ENCODE measurements around the gene VWA3B.
"Not testable (repeated sequence)": the region's sequence is repeated elsewhere in the genome, so short reads cannot be mapped to it uniquely, and the experiment has no call there.

Gene VWA3B

DNA sequence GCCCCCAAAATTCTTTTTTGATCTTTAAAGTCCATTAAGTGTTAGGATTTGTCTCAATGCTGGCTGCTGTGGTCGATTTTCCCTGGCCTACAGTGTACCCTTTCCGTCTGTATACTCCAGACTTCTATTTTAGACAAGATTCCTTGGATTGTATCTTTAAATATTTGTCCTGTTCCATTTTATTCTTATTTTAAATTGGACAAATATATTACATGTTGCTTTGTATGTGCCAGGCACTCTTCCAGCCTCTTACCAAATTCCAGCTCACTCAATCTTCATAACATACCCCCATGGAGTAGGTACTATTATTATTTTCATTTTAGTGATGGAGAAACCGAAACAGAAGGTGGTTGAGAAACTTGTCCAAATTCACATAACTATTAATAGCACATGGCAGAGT, 58.1 kb downstream of the VWA3B start:
- H3K4me1 ChIP-seq (ENCODE audit: control insufficient read depth, insufficient read depth, low read length): no peaks in the 10 kb centered on the region
- H3K9ac ChIP-seq (ENCODE audit: low read length): no peak overlapping the region
- no peaks in the 10 kb centered on the region for H3K27me3 ChIP-seq (ENCODE audit: control insufficient read depth, insufficient read depth, low read length)
- no peak overlapping the region for H3K4me3 ChIP-seq (ENCODE audit: low read length)
- H3K36me3 ChIP-seq (ENCODE audit: control insufficient read depth, insufficient read depth, low read length): no peaks in the 10 kb centered on the region
- H3K9me3 ChIP-seq (ENCODE audit: control insufficient read depth, low read length): no peaks in the 10 kb centered on the region

DNA sequence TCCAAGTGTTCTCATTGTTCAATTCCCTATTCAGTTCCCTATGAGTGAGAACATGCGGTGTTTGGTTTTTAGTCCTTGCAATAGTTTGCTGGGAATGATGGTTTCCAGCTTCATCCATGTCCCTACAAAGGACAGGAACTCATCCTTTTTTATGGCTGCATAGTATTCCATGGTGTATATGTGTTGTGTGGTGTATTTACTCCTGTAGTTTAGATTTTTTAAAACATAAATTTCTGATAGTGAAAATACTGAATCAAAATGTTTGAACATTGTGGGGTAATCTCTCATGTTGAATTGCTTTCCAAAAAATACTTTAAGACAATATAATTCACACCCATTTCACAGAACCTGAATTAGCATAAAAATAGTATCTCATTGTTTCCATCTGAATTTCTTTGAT, 60.9 kb downstream of the VWA3B start:
- H3K27me3 ChIP-seq (ENCODE audit: control insufficient read depth, insufficient read depth, low read length); H3K9ac ChIP-seq (ENCODE audit: low read length); H3K9me3 ChIP-seq (ENCODE audit: control insufficient read depth, low read length); H3K36me3 ChIP-seq (ENCODE audit: control insufficient read depth, insufficient read depth, low read length); H3K4me3 ChIP-seq (ENCODE audit: low read length); H3K4me1 ChIP-seq (ENCODE audit: control insufficient read depth, insufficient read depth, low read length): not testable (repeated sequence)

DNA sequence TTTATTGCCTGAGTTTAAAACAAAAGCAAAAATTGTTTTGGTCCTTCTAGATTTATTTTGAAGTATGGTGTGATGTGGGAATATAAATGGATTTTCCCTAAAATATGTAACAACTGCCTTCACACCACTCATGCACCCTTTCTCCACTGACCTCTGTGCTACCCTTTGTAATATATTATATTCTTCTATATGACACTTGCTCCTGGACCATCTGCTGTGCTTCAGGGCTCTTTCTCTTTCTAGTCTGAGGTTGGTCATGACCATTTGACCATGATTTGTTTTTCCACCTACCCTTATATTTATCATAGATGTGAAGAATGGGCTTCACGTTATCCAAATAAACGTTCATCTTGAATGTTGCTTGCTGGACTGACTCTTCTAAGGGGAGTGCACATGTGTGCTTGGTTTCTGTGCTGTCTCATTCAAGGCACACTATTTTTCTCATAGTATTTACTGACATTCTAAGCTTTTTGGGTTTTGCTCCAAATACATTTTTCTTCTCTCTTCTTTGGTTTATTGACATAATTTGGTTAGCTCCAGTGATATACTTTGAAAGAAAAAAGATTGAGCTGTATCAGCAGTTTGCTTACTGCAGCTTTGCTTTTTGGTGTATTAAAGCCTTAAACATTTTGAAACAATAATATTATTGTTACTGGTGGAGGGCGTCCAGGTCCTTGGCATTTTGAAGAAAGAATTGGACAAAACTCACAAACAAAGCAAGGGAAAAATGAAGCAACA, 61.8 kb downstream of the VWA3B start:
- no peaks in the 10 kb centered on the region for H3K9me3 ChIP-seq (ENCODE audit: control insufficient read depth, low read length)
- H3K4me3 ChIP-seq (ENCODE audit: low read length): no peak overlapping the region
- no peaks in the 10 kb centered on the region for H3K27me3 ChIP-seq (ENCODE audit: control insufficient read depth, insufficient read depth, low read length)
- no peak overlapping the region for H3K9ac ChIP-seq (ENCODE audit: low read length)
- no peaks in the 10 kb centered on the region for H3K4me1 ChIP-seq (ENCODE audit: control insufficient read depth, insufficient read depth, low read length)
- H3K36me3 ChIP-seq (ENCODE audit: control insufficient read depth, insufficient read depth, low read length): no peaks in the 10 kb centered on the region

DNA sequence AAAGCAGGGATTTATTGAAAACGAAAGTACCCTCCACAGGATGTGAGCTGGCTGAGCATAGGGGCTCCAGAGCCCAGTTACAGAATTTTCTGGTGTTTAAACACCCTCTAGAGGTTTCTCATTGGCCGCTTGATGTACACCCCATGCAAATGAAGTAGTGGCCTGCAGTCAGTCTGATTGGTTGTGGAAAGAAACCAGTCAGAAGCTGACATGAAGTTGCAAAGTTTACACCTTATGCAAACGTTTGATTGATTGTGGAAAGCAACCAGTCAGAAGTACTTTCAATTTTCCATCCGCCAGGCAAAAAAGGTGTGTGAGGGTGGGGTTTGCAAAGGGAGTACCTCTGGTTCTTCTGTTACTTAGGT, 62.3 kb downstream of the VWA3B start:
- H3K4me1 ChIP-seq (ENCODE audit: control insufficient read depth, insufficient read depth, low read length): no peaks in the 10 kb centered on the region
- H3K4me3 ChIP-seq (ENCODE audit: low read length): no peak overlapping the region
- no peak overlapping the region for H3K9ac ChIP-seq (ENCODE audit: low read length)
- no peaks in the 10 kb centered on the region for H3K36me3 ChIP-seq (ENCODE audit: control insufficient read depth, insufficient read depth, low read length)
- H3K27me3 ChIP-seq (ENCODE audit: control insufficient read depth, insufficient read depth, low read length): no peaks in the 10 kb centered on the region
- H3K9me3 ChIP-seq (ENCODE audit: control insufficient read depth, low read length): no peaks in the 10 kb centered on the region

DNA sequence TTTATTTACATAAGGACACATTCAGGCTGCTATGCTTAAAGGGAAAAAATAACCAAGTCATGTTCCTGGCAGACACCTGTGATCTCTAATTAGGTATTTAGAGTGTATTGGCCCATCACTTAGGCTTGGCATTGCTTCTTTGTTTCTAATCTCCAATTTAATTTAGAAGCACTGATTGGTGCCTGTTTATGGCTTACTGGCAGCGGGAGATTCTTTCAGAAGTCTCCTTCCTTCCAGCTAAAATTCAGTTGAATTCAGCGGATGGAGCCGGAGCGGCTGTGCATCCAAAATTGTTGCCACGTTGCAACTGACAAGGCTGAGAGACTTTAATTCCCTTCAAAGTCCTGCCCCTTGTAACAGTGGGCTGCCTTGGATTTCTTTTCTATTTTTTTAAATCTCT, 66.5 kb downstream of the VWA3B start:
- Histone ChIP-seq H3K4me1 (ENCODE audit: control insufficient read depth, insufficient read depth, low read length) (no peaks in the 10 kb centered on the region), H3K36me3 (ENCODE audit: control insufficient read depth, insufficient read depth, low read length) (no peaks in the 10 kb centered on the region), H3K9me3 (ENCODE audit: control insufficient read depth, low read length) (no peaks in the 10 kb centered on the region), H3K27me3 (ENCODE audit: control insufficient read depth, insufficient read depth, low read length) (no peaks in the 10 kb centered on the region), H3K9ac (ENCODE audit: low read length) (no peak overlapping the region), H3K4me3 (ENCODE audit: low read length) (no peak overlapping the region)

DNA sequence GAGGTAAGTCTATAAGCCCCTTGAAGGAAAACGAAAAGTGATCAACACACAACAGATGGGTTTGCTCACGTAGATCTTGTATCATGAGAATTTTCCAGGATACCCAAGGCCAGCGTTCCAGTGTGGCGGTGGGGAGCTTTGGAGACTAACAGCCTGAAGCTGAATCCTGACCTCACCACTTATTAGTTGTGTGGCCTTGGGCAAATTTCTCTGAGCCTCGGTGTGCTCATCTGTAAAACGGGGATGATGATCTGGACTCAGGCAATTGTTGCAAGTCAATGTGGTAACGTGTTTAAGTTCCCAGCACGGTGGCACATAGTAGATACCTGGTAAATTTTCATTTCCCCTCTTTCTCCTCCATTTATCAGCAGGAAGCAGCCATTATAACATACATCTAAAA, 68.3 kb downstream of the VWA3B start:
- Histone ChIP-seq H3K9ac (ENCODE audit: low read length) (no peak overlapping the region), H3K4me3 (ENCODE audit: low read length) (no peak overlapping the region), H3K4me1 (ENCODE audit: control insufficient read depth, insufficient read depth, low read length) (no peaks in the 10 kb centered on the region), H3K36me3 (ENCODE audit: control insufficient read depth, insufficient read depth, low read length) (no peaks in the 10 kb centered on the region), H3K27me3 (ENCODE audit: control insufficient read depth, insufficient read depth, low read length) (no peaks in the 10 kb centered on the region), H3K9me3 (ENCODE audit: control insufficient read depth, low read length) (no peaks in the 10 kb centered on the region)

DNA sequence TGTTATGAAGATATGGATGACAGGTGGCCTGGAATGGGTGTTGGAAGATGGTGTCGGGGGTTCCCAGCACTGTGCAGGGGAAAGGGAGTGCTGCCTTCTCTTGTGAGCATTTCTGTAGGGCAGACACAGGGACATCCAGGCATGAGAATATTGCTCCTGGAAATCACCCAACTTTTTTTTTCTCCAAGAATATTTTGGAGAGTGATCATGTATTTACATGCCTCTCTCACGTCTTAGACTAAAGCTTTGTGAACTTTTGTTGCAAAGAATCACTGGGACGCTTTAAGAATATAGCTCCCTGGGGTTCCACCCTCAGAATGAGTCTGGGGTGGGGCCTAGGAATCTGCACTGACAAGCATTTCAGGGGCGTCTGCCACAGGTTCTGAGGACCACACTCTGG, 68.7 kb downstream of the VWA3B start:
- Histone ChIP-seq H3K4me3 (ENCODE audit: low read length) (no peak overlapping the region), H3K4me1 (ENCODE audit: control insufficient read depth, insufficient read depth, low read length) (no peaks in the 10 kb centered on the region), H3K9ac (ENCODE audit: low read length) (no peak overlapping the region), H3K9me3 (ENCODE audit: control insufficient read depth, low read length) (no peaks in the 10 kb centered on the region), H3K27me3 (ENCODE audit: control insufficient read depth, insufficient read depth, low read length) (no peaks in the 10 kb centered on the region), H3K36me3 (ENCODE audit: control insufficient read depth, insufficient read depth, low read length) (no peaks in the 10 kb centered on the region)

DNA sequence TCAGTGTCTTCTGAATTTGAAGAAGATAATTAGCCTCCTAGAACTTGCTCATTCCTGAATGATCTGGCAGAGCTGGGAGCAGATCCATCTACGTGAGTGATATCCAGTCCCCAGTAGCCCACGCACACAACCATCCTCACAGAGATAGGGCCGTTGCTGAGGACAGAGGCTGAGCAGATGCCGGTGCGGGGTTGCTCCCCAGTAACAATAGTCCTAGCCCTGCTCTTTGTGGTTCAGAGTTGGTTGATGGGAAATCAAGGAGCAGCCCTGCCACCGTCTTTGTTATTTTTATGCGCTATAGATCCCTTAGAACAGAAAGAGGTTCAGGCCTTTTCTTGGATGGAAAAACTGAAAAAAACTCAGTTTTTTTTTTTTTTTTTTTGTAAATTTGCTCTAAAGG, 69.3 kb downstream of the VWA3B start:
- Histone ChIP-seq H3K9ac (ENCODE audit: low read length) (no peak overlapping the region), H3K4me3 (ENCODE audit: low read length) (no peak overlapping the region), H3K4me1 (ENCODE audit: control insufficient read depth, insufficient read depth, low read length) (no peaks in the 10 kb centered on the region), H3K27me3 (ENCODE audit: control insufficient read depth, insufficient read depth, low read length) (no peaks in the 10 kb centered on the region), H3K9me3 (ENCODE audit: control insufficient read depth, low read length) (no peaks in the 10 kb centered on the region), H3K36me3 (ENCODE audit: control insufficient read depth, insufficient read depth, low read length) (no peaks in the 10 kb centered on the region)

DNA sequence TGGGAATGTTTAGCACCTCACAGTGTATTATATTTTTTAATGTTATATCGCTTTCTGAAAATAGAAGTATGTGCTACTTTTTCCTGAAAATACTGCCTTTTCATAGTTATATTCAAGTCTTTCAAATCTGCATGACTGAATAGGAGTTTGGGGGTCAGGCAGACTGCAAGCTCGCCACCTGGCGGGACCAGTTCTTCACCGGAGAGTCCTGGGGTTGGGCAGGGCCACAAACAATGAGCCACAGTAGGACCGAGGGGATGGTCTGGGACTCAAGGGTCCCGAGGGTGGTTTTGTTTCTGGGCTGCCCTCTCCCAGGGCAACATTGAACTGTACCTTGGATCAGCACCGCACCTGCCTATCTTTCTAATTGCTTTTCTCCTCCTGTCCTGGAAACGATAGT, 70.6 kb downstream of the VWA3B start:
- Histone ChIP-seq H3K27me3 (ENCODE audit: control insufficient read depth, insufficient read depth, low read length) (no peaks in the 10 kb centered on the region), H3K36me3 (ENCODE audit: control insufficient read depth, insufficient read depth, low read length) (no peaks in the 10 kb centered on the region), H3K9me3 (ENCODE audit: control insufficient read depth, low read length) (no peaks in the 10 kb centered on the region), H3K4me1 (ENCODE audit: control insufficient read depth, insufficient read depth, low read length) (no peaks in the 10 kb centered on the region), H3K4me3 (ENCODE audit: low read length) (no peak overlapping the region), H3K9ac (ENCODE audit: low read length) (no peak overlapping the region)

DNA sequence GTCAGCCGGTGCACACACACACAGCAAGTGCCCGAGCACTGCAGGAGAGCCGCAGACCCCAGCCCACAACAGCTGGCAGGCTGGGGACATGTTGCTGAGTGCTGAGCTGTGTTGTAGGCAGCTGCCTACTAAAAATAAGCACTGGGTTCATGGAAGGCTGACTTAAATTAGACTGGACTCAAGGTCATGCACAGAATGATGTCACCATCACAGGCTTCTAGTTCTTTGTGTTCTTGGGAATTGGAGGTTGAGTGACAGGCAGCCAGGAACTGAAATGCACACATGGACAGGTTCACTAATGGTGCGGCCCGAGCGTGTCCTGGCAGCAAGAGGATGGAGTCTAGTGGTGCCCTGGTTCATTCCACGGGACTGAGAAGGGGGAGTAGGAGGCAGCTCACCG, 71.3 kb downstream of the VWA3B start:
- Histone ChIP-seq H3K9ac (ENCODE audit: low read length) (no peak overlapping the region), H3K4me1 (ENCODE audit: control insufficient read depth, insufficient read depth, low read length) (no peaks in the 10 kb centered on the region), H3K9me3 (ENCODE audit: control insufficient read depth, low read length) (no peaks in the 10 kb centered on the region), H3K27me3 (ENCODE audit: control insufficient read depth, insufficient read depth, low read length) (no peaks in the 10 kb centered on the region), H3K4me3 (ENCODE audit: low read length) (no peak overlapping the region), H3K36me3 (ENCODE audit: control insufficient read depth, insufficient read depth, low read length) (no peaks in the 10 kb centered on the region)

DNA sequence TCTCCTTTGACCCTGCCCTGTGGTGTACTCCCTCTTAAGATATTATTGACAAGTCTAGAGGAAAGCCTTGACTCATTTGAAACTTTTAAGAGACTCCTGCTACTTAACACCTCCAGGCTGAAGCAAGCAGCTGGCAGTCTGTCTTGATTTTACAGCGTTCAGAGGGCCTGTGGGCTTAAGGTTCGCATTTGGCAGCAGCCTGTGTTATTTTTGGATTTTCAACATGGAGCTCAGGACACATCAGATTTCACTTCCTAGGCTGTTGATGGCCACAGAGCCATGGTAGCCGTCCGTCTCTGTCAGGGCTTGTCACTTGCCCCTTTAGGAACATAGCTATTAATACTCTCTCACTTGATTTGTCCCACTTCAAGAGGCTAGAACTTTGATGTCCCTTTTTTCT, 73.6 kb downstream of the VWA3B start:
- H3K27me3 ChIP-seq (ENCODE audit: control insufficient read depth, insufficient read depth, low read length): no peaks in the 10 kb centered on the region
- H3K9me3 ChIP-seq (ENCODE audit: control insufficient read depth, low read length): no peaks in the 10 kb centered on the region
- H3K9ac ChIP-seq (ENCODE audit: low read length): no peak overlapping the region
- no peaks in the 10 kb centered on the region for H3K4me1 ChIP-seq (ENCODE audit: control insufficient read depth, insufficient read depth, low read length)
- H3K4me3 ChIP-seq (ENCODE audit: low read length): no peak overlapping the region
- H3K36me3 ChIP-seq (ENCODE audit: control insufficient read depth, insufficient read depth, low read length): no peaks in the 10 kb centered on the region

DNA sequence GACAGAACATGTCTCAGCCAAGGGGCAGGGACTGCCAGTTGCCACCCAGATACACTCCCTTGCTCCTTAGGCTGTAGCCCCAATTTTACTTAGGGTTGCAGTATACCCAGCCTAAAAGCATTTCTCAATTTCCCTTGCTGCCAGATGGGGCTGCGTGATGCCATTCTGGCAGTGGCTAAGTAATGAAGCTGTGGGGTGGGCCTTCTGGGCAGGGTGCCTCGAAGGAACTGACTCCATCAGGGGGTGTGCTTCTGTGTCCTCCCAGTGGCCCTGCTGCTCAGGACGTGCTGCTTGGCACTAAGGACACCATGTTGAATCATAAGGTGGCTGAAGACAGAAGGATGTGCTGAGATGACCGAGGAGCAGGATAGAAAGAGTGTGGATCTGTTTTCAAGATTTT, 74.2 kb downstream of the VWA3B start:
- Histone ChIP-seq H3K9me3 (ENCODE audit: control insufficient read depth, low read length) (no peaks in the 10 kb centered on the region), H3K27me3 (ENCODE audit: control insufficient read depth, insufficient read depth, low read length) (no peaks in the 10 kb centered on the region), H3K4me3 (ENCODE audit: low read length) (no peak overlapping the region), H3K4me1 (ENCODE audit: control insufficient read depth, insufficient read depth, low read length) (no peaks in the 10 kb centered on the region), H3K36me3 (ENCODE audit: control insufficient read depth, insufficient read depth, low read length) (no peaks in the 10 kb centered on the region), H3K9ac (ENCODE audit: low read length) (no peak overlapping the region)

DNA sequence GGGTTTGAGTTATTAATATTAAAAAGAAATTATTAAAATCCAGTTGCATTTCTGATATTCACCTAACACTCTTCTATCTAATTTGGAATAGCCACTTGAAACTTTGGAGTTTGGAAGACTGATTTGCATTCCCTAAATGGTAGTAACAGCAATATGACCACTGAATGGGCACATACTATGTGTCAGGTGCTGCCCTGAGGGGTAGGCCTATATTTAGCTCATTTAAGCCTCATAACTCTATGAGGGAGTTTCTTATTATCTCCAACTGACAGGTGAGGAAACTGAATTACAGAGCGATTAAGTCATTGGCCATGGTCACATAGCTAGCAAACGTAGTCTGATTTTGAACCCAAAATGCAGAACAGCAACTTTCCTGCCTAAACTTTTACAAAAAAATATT, 77.3 kb downstream of the VWA3B start:
- H3K9me3 ChIP-seq (ENCODE audit: control insufficient read depth, low read length): no peaks in the 10 kb centered on the region
- no peaks in the 10 kb centered on the region for H3K36me3 ChIP-seq (ENCODE audit: control insufficient read depth, insufficient read depth, low read length)
- no peaks in the 10 kb centered on the region for H3K4me1 ChIP-seq (ENCODE audit: control insufficient read depth, insufficient read depth, low read length)
- no peaks in the 10 kb centered on the region for H3K27me3 ChIP-seq (ENCODE audit: control insufficient read depth, insufficient read depth, low read length)
- H3K4me3 ChIP-seq (ENCODE audit: low read length): no peak overlapping the region
- H3K9ac ChIP-seq (ENCODE audit: low read length): no peak overlapping the region

All from mucosa of stomach (tissue), 1 donor.